HG03159 (cell line): Measurements from ENCODE around the gene RARS2.
"Not testable (repeated sequence)": the region's sequence is repeated elsewhere in the genome, so short reads cannot be mapped to it uniquely, and the experiment has no call there.

Experiments used
- ATAC-seq: cut with Tn5 transposase; IDR thresholded peaks from one replicate; pipeline ENCODE4 v1.9.1; 2021; ENCODE audit warnings: mild to moderate bottlenecking, moderate library complexity; ENCODE audit not compliant: unreplicated experiment

Gene RARS2, protein sequence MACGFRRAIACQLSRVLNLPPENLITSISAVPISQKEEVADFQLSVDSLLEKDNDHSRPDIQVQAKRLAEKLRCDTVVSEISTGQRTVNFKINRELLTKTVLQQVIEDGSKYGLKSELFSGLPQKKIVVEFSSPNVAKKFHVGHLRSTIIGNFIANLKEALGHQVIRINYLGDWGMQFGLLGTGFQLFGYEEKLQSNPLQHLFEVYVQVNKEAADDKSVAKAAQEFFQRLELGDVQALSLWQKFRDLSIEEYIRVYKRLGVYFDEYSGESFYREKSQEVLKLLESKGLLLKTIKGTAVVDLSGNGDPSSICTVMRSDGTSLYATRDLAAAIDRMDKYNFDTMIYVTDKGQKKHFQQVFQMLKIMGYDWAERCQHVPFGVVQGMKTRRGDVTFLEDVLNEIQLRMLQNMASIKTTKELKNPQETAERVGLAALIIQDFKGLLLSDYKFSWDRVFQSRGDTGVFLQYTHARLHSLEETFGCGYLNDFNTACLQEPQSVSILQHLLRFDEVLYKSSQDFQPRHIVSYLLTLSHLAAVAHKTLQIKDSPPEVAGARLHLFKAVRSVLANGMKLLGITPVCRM

DNA sequence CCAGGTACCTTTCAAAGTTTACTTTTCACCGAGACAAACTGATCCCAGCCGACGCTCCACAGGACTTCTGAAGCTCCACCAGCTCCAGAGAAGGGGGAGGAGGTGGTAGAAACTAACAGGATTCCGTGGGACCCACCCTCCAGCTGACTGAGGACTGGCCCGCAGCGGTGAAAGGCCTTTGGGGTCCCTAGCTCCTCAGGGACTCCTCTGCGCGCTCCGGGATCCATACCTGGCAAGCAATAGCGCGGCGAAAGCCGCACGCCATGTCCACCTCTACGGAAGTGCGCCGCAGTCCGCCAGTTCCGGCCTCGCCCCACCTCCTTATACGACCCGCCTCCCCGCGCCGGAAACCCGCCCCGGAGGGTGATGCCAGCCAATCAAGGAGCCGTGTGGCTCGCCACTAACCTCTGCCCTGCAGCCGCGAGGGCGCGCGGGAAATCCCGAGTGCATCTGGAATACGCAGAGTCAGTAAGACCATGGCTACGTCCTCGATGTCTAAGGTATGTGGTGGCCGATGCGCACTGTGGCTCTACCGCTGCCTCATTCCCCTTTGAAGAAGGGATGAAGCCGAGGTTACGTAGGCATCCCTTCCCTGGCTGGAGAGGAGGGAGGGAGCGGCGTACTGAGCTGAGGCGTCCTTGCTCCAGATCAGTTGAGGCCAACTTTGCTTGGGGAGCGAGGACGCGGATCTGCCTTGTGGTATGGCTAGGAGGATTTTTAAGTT, at the start of gene RARS2, which contains the start of gene ORC3:
TSS of gene RARS2 (minus strand) at position 295 of the 724 bp plus-strand sequence. CDS start at position 265, 30 bp downstream.
TSS of gene ORC3 (plus strand) at position 443 of the 724 bp plus-strand sequence. CDS start at position 477, 34 bp downstream.
- peak; percentile 100 for ATAC-seq

DNA sequence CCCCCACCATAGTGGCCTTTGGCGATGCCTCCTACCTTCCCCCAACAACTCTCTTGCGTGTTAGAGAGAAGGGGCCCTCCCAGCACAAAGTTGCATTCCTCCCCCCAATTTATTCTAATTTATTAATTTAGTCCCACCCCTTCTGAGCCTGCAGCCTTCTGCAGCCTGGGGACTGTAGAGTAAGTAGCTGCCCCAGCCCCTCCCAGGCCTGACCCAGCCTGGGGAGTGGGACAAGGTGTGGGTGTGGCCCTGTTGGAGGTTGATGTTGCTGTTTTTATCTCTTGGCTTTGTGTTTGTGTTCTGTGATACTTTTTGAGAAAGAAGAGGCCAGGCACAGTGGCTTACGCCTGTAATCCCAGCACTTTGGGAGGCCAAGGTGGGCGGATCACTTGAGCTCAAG, 49.6 kb upstream of the RARS2 start:
- no peak for ATAC-seq

GRCh38 chr6:87637106-87637505, 47.3 kb upstream of the RARS2 start:
- no peak for ATAC-seq

DNA sequence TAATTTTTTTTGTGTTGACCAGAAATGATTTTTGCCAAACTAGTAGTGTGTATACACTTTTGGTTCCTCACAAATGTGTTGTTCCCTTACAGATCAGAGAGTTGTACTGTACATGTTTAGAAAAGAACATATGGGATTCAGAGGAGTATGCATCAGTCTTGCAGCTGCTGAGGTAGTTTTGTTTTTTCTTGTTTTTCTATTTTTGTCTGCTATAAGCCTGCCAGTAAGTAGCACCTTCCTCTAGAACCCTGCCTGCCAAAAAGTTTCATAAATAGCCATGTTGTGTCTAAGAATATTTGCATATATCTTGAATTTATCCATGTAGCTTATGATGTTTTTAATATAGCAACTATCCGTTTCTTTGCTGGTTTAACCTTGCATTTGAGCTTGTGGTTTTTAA, 46.5 kb upstream of the RARS2 start:
- no peak for ATAC-seq

DNA sequence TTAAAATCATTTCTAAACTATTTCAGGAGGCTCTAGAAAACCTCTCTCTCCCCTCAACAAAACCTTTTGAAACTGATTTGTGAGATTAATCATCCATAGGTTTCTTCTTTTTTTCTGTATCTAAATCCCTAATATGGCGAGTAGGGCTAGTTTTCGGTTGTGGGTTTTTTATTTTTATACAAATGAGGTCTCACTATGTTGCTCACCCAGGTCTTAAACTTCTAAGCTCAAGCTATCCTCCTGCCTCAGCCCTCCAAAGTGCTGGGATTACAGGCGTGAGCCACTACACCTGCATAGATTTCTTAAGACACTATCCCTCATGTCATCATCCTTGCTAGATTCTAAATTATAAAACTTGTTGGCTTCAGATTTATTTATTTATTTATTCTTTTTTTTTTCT, 44.1 kb upstream of the RARS2 start:
- ATAC-seq = no peak

DNA sequence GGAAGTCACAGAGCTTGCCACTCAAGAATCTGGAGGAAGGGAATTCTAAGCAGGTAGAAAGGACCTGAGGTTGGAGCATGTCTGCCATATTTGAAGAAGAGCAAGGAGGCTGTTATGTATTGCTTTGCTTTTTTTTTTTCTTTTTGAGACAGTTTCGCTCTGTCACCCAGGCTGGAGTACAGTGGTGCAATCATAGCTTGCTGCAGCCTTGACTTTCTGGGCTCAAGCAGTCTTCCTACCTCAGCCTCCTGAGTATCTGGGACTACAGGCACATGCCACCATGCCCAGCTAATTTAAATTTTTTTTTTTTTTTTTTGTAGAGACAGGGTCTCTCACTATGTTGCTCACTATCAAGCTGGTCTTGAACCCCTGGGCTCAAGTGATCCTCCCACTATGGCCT, 41.0 kb upstream of the RARS2 start:
- ATAC-seq = no peak

GRCh38 chr6:87628881-87629280, 39.1 kb upstream of the RARS2 start:
- ATAC-seq = no peak

DNA sequence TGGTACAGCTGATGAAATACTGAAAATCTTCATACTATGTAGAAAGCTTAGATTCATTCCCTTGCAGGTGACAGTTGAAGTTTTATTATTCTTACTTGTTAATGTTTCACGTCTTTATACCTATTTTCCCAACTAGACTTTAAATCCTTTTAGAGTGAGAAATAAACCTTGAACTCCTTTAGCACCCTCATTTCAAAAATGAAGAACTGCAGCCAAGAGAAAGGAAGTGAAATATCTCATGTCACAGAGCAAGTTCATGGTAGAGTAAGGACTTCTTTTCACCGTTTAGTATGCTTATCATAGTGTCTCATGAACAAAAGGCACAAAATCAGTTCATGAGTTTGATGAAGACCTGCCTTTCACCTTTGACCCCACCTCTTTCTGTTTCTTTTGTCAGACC, 38.6 kb upstream of the RARS2 start:
- no peak for ATAC-seq

DNA sequence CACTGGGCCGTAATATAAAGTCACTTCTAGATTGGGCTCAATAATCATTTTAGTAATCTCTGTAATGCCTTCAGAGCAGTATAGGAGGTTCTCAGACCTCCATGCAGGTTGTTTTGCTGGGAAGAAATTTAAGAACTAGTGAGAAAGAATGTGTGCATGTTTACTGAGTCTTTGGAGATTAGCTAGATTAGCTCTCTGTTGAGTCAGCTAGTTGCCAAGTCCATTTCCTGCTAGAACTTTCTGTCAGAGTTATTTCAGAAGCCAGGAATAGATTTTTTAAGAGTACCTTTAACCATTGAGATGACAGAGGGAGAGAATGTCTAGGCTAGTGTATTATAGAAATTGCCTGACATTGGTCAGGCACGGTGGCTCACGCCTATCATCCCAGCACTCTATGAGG, 33.5 kb upstream of the RARS2 start:
- ATAC-seq = no peak

DNA sequence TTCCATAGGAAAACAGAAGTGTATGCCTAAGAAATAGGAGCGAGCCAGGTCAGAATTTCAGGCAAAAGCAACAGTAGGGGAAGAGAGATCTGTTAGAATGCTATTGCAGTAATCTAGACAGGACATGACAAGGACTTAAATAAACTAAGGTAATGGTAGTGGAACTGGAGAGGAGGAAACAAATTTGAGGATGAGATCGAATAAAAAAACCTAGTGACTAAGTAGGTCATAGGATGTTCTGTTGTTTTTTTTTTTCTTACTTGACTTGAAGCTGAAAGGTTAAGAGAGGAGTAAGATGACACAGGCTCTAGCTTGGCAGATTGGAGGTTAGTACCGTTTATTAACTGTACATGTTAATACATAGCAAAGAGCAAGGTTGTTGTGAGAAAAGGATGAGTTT, 28.7 kb upstream of the RARS2 start:
- ATAC-seq = no peak

DNA sequence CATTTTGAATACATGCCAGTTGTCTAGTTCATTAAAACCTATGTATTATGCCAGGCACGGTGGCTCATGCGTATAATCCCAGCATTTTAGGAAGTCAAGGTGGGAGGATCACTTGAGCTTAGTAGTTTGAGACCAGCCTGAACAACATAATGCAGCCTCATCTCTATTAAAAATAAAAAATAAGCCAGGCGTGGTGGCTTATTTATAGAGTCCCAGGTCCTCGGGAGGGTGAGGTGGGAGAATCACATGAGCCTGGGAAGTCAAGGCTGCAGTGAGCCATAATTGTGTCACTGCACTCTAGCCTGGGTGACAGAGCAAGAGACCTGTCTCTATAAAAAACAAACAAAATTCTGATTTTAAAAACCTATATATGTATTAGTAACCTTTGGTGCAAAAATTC, 27.6 kb upstream of the RARS2 start:
- ATAC-seq = no peak

- not testable (repeated sequence) for ATAC-seq
Observed at GRCh38 chr6:87613018-87613417, 23.2 kb upstream of the RARS2 start.

DNA sequence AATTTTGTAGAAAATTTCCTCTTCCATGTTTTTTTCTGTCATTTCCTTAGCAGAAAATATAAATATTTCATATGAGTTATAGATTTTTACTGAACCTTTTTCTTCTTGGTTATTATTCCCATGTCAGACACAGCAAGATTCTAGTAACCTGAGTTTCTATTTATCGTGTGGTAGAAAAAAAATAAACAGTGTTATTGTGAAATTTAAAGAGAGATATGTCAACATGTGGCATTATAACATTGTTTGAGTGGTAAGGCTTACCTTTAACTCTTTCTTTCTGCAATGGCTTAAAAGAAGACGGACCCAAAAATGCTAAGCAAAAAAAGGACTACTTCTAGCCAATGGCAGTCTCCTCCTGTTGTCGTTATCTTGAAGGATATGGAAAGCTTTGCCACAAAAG, 19.0 kb upstream of the RARS2 start:
- no peak for ATAC-seq

DNA sequence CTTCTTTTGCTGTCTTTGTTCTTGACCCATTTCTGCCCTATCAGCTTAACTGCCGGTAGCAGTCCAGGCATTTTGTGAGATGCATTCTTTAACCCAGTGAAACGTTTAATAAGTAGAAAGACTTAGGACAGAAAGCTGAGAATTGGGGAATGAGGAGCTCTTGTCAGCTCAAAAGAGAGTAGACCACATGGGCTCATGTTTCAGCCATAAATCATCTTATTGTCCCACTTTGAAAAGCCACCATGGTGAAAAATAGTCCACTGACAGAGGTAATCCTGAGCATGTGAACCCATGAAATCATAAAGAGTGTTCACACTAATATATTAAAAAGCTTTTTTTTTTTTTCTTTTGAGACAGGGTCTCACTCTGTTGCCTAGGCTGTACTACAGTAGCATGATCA, 16.4 kb upstream of the RARS2 start:
- no peak for ATAC-seq

GRCh38 chr6:87600576-87600975, 10.8 kb upstream of the RARS2 start:
- no peak for ATAC-seq

- no peak for ATAC-seq
Observed at GRCh38 chr6:87590990-87591389, 1.2 kb upstream of the RARS2 start.

GRCh38 chr6:87590417-87590880, 662 bp upstream of the RARS2 start:
- ATAC-seq = no peak

GRCh38 chr6:87588756-87589407, 905 bp downstream of the RARS2 start:
- ATAC-seq = no peak

- ATAC-seq = no peak
Observed at GRCh38 chr6:87586371-87587077, 3.3 kb downstream of the RARS2 start.

- no peak for ATAC-seq
Observed at GRCh38 chr6:87583822-87584221, 6.0 kb downstream of the RARS2 start.

- ATAC-seq = no peak
Observed at GRCh38 chr6:87575423-87575822, 14.4 kb downstream of the RARS2 start.
